GM18870 (cell line): ENCODE measurements around the gene NUP214.
A peak's percentile ranks its signal among the peaks of the same experiment; 100 is the strongest.
"Not testable (repeated sequence)": the region's sequence is repeated elsewhere in the genome, so short reads cannot be mapped to it uniquely, and the experiment has no call there.

Source experiments
- ATAC-seq: cut with Tn5 transposase; IDR thresholded peaks from one replicate; pipeline ENCODE4 v1.9.1; 2021; ENCODE audit warnings: moderate library complexity; ENCODE audit not compliant: unreplicated experiment

The NUP214 gene

GRCh38 chr9:131227959-131228460 lies 102.6 kb downstream of the NUP214 start:
- no peak for ATAC-seq

- ATAC-seq, result no peak
Measured at GRCh38 chr9:131228988-131229387, 103.6 kb downstream of the NUP214 start.

GRCh38 chr9:131233556-131233955 lies 108.2 kb downstream of the NUP214 start:
- no peak for ATAC-seq

GRCh38 chr9:131233995-131234394 lies 108.6 kb downstream of the NUP214 start:
- no peak for ATAC-seq

GRCh38 chr9:131234799-131235479 lies 109.6 kb downstream of the NUP214 start:
- ATAC-seq, result no peak

- no peak for ATAC-seq
Measured at GRCh38 chr9:131235480-131235851, 110.1 kb downstream of the NUP214 start.

GRCh38 chr9:131236161-131236560 lies 110.8 kb downstream of the NUP214 start:
- ATAC-seq, result no peak

- no peak for ATAC-seq
Measured at GRCh38 chr9:131236761-131237160, 111.4 kb downstream of the NUP214 start.

- no peak for ATAC-seq
Measured at GRCh38 chr9:131237291-131237690, 111.9 kb downstream of the NUP214 start.

- ATAC-seq, result peak; percentile 70
Measured at GRCh38 chr9:131237931-131238401, 112.6 kb downstream of the NUP214 start.

- ATAC-seq, result no peak
Measured at GRCh38 chr9:131238402-131239021, 113.1 kb downstream of the NUP214 start.

GRCh38 chr9:131239161-131239975 lies 114.0 kb downstream of the NUP214 start:
- no peak for ATAC-seq

GRCh38 chr9:131240047-131240921 lies 114.9 kb downstream of the NUP214 start:
- no peak for ATAC-seq

- not testable (repeated sequence) for ATAC-seq
Measured at GRCh38 chr9:131244331-131244730, 118.9 kb downstream of the NUP214 start.

GRCh38 chr9:131246618-131247017 lies 121.2 kb downstream of the NUP214 start:
- no peak for ATAC-seq

- ATAC-seq, result no peak
Measured at GRCh38 chr9:131252120-131252519, 126.7 kb downstream of the NUP214 start.

GRCh38 chr9:131253891-131254491 lies 128.6 kb downstream of the NUP214 start:
- no peak for ATAC-seq

GRCh38 chr9:131254626-131255025 lies 129.2 kb downstream of the NUP214 start:
- ATAC-seq, result no peak

GRCh38 chr9:131255676-131256197 lies 130.4 kb downstream of the NUP214 start:
- ATAC-seq, result no peak
